Subcutaneous adipose tissue (tissue), 4 donors: ENCODE measurements around the gene STAT6. TPM values are rescaled to one million over a fixed set of nuclear protein-coding genes. Genes with fewer than 3 reads are reported as not detected.

Experiments
- CTCF ChIP-seq: fragments of 450-650 bp; IDR thresholded peaks from one replicate; pipeline ENCODE4 v1.5.1; 2016; ENCODE audit warnings: low read depth, mild to moderate bottlenecking, control low read depth, antibody characterized with exemption, moderate library complexity
- total RNA-seq, 4 donors: library from RNA; depleted of rRNA; stranded (reverse); fragments of >200 nt; gene quantifications; one replicate each; pipeline ENCODE4 v1.1.0, GENCODE V29; 2016

The STAT6 gene
- total RNA-seq, 4 donors from 2014 or later = 87.2 to 154 (median 131) TPM

DNA sequence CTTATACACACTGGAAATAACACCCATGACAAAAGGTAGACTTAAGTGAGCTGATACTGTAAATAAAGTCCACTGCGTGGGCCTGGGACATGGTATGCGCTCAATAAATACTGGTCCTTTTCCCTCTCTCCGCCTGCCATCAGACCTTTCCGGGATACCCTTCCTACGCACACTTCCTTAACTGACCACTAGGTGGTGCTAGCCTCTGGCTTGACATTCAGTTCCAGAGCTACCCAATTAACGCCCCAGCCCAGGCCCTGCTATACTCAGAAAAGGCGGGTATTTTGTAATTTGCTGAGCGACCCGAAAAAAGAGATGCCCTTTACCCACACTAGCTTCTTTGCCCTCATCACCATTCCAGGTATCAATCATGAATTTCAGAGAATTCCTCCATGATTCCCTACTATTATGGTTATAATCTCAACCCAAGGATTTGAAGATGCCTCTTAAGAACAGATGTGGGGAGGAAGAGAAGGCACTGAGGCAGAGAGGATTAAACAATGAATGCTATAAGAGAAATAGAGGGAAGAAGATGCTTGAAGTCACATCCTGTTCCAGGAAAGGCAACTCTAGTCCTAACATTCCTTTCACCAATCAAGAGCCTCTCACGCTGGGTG lies 13.2 kb upstream of the STAT6 start:
- no peak for TF ChIP-seq CTCF

- no peak for TF ChIP-seq CTCF
Observed at GRCh38 chr12:57123813-57124212, 12.7 kb upstream of the STAT6 start.

DNA sequence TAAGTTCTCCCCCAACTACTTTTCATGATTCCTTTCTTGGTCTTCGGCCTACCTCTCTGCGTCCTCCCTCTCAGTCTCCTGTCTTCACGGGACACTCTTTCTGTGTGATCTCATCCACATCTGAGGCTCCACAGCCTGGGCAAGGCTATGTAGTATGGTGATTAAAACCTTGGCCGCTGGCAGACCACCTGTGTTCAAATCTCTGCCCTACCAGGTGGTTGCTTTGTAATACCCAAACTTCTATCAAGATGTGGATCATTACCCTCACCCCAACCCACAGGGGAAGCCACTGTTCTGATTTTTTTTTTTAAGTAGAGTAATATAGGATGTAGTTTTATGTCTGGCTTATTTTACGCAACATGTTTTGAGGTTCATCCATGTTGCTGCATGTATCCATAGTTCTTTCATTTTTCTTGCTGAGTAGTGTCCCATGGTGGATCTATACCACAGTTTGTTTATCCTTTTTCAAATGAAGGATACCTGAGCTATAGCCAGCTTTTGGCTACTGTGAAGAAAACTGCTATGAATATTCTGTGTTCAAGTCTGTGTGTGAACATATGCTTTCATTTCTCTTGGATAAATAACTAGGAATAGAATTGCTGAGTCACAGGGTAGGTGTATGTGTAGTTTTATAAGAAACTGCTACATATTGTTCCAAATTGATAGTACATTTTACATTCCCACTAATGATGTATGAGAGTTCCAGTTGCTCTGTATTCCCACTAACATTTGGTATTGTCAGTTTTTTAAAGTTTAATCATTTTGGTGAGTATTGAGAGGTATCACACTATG lies 8.3 kb upstream of the STAT6 start:
- TF ChIP-seq CTCF = no peak

DNA sequence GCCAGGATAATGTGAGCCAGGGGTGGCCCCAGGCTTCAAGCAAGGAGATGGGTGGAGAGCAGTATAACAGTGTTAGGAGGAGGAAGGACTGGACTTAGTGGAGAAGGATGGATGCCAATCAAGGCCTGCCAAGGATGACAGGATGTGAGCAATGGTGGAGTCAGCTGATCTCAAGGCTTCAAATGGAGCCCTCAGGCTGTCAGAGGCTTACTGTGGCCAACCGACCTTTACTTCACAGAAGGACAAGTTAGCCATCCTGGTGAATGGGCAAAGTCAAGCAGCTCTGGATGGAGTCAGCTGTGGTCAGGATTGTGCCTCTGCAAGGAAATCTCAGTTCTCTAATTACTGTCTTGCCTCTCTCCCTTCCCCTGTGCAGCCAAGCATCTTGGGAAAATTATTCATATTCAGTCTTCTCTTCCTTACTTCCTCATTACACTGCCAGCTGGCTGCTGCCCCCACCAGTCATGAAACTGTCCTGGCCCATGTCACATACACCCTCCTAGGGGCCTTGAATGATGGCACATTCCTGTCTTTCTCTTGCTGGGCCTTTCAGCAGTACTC lies 7.6 kb upstream of the STAT6 start:
- no peak for TF ChIP-seq CTCF

GRCh38 chr12:57116580-57117281 lies 5.6 kb upstream of the STAT6 start:
- TF ChIP-seq CTCF = no peak

- no peak for TF ChIP-seq CTCF
Observed at GRCh38 chr12:57112492-57113294, 1.5 kb upstream of the STAT6 start.
